Esophagus squamous epithelium (tissue), 4 donors: ENCODE results near the gene MAPRE3.

Source experiments
- CTCF ChIP-seq, 6 experiments: fragments of 450-650 bp in 4 of 6; fragments of 200-600 bp in 2 of 6; sonication (generic) in 2 of 6; IDR thresholded peaks; one replicate each; pipeline ENCODE4 v1.5.1; 2016 to 2019; ENCODE audit warnings: antibody characterized with exemption in 6 of 6, mild to moderate bottlenecking in 4 of 6, moderate library complexity in 4 of 6
- POLR2A ChIP-seq, 4 donors: fragments of 450-650 bp; IDR thresholded peaks; one replicate each; pipeline ENCODE4 v1.6.1; 2017; ENCODE audit warnings: antibody characterized with exemption in 4 of 4, mild to moderate bottlenecking in 4 of 4, moderate library complexity in 3 of 4

DNA sequence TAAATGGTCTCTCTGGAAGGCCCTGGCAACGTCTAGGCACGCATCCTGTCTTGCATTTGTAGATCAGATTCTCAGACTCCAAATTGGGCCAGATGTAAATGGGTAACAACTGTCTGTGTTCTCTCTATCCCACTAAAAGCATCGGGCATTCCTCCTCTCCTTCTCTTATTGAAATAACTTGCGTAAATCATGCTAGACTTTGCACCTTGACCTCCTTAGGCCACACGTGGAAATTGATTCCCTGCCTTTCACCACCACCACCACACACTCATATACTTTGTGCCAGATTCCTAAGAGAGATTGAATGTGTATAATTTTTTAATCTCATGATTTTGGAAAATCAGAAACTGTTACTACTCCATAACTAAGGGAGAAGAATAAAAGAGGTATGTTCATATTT, 21.3 kb downstream of the MAPRE3 start:
- no peak for TF ChIP-seq POLR2A (IDR thresholded peaks at IDR 0.05)
- no peak for TF ChIP-seq CTCF (IDR thresholded peaks at IDR 0.05)
